IPS-11a (cell line): ENCODE results near the gene TACC2.

Source experiments
- H3K4me3 ChIP-seq: one replicate; pipeline ENCODE4 v1.5.1; 2013; ENCODE audit warnings: low read depth, low read length, control low read depth

Gene TACC2

GRCh38 chr10:122264436-122264835 is 275.5 kb downstream of the TACC2 start:
- H3K4me3 ChIP-seq, result no peak overlapping the region

GRCh38 chr10:122264931-122265330 is 276.0 kb downstream of the TACC2 start:
- no peak overlapping the region for H3K4me3 ChIP-seq

GRCh38 chr10:122265896-122266295 is 276.9 kb downstream of the TACC2 start:
- H3K4me3 ChIP-seq, result no peak overlapping the region

GRCh38 chr10:122267849-122268737 is 279.1 kb downstream of the TACC2 start:
- H3K4me3 ChIP-seq, result no peak overlapping the region

GRCh38 chr10:122269059-122269687 is 280.2 kb downstream of the TACC2 start:
- no peak overlapping the region for H3K4me3 ChIP-seq

- H3K4me3 ChIP-seq, result no peak within 1 kb of the TSS
Observed at GRCh38 chr10:122271076-122271475, 282.1 kb downstream of the TACC2 start, which contains the start of gene BTBD16. BTBD16 (plus strand) TSS chr10:122271296; CDS start chr10:122275082, 3,786 bp downstream.

GRCh38 chr10:122273966-122274545 is 285.1 kb downstream of the TACC2 start:
- no peak overlapping the region for H3K4me3 ChIP-seq

- no peak overlapping the region for H3K4me3 ChIP-seq
Observed at GRCh38 chr10:122276611-122277208, 287.7 kb downstream of the TACC2 start.

- no peak overlapping the region for H3K4me3 ChIP-seq
Observed at GRCh38 chr10:122277526-122278136, 288.7 kb downstream of the TACC2 start.

GRCh38 chr10:122279725-122280141 is 290.8 kb downstream of the TACC2 start:
- no peak overlapping the region for H3K4me3 ChIP-seq

- H3K4me3 ChIP-seq, result no peak overlapping the region
Observed at GRCh38 chr10:122280156-122280555, 291.2 kb downstream of the TACC2 start.

GRCh38 chr10:122281018-122281626 is 292.2 kb downstream of the TACC2 start:
- no peak overlapping the region for H3K4me3 ChIP-seq

GRCh38 chr10:122281751-122282150 is 292.8 kb downstream of the TACC2 start:
- no peak overlapping the region for H3K4me3 ChIP-seq

- H3K4me3 ChIP-seq, result no peak overlapping the region
Observed at GRCh38 chr10:122282253-122282671, 293.3 kb downstream of the TACC2 start.

GRCh38 chr10:122282909-122283308 is 293.9 kb downstream of the TACC2 start:
- H3K4me3 ChIP-seq, result no peak overlapping the region

- no peak overlapping the region for H3K4me3 ChIP-seq
Observed at GRCh38 chr10:122285506-122286444, 296.8 kb downstream of the TACC2 start.

- H3K4me3 ChIP-seq, result no peak overlapping the region
Observed at GRCh38 chr10:122286867-122287266, 297.9 kb downstream of the TACC2 start.

- no peak overlapping the region for H3K4me3 ChIP-seq
Observed at GRCh38 chr10:122287570-122287969, 298.6 kb downstream of the TACC2 start.

GRCh38 chr10:122288262-122288661 is 299.3 kb downstream of the TACC2 start:
- H3K4me3 ChIP-seq, result no peak overlapping the region
